GM18867 (cell line): ENCODE data around the gene DROSHA.

Source experiments
- ATAC-seq: cut with Tn5 transposase; IDR thresholded peaks from one replicate; pipeline ENCODE4 v1.9.1; 2021; ENCODE audit warnings: mild to moderate bottlenecking, moderate library complexity; ENCODE audit not compliant: unreplicated experiment

DROSHA gene

DNA sequence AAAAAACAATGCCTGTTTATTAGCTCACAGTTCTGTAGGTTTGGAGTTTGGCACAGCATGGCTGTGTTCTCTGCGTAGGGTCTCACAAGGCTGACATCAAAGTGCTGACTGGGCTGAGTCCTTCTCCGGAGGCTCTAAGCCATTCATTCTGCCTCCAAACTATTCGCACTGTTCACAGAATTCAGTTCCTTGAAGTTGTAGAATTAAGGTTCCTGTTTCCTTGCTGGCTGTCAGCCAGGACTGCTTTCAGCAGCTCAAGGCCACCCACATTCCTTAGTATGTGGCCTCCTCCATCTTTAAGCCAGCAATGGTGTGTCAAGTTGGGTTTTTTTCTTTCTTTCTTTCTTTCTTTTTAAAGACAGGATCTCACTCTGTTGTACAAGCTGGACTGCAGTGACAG lies 176.6 kb downstream of the DROSHA start:
- no peak for ATAC-seq
